ENCODE measurements around the gene BIRC7.
A peak's percentile ranks its signal among the peaks of the same experiment; 100 is the strongest.
"Not testable (repeated sequence)": the region's sequence is repeated elsewhere in the genome, so short reads cannot be mapped to it uniquely, and the experiment has no call there.

BIRC7 gene

DNA sequence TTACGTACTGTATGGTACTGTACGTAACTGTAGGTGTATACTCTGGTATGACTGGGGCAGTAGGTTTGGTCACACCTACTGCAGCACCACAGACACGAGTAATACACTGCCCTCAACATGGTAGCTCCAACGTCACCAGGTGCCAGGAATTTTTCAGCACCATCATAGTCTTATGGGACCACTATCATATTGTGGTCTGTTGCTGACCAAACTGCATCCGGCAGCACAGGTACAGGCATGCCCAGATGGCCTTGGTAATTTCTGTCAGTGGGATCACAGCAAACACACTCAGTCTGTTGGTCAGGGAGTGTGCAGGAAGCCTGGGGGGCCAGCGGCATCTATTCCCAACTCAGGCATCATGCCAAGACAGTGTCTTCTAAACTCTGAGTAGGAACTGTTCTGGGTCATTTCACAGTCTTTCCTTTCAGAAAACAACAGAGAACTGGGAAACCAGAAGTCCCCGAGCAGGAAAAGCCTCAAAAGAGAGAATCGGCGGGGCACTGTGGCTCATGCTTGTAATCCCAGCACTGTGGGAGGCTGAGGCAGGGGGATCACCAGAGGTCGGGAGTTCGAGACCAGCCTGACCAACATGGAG, 25.6 kb upstream of the BIRC7 start:
- no peak for DNase-seq

GRCh38 chr20:63212393-63212730, 23.3 kb upstream of the BIRC7 start:
- DNase-seq = no peak

- DNase-seq = no peak
These were observed 22.9 kb upstream of the BIRC7 start for GRCh38 chr20:63212792-63213191.

DNA sequence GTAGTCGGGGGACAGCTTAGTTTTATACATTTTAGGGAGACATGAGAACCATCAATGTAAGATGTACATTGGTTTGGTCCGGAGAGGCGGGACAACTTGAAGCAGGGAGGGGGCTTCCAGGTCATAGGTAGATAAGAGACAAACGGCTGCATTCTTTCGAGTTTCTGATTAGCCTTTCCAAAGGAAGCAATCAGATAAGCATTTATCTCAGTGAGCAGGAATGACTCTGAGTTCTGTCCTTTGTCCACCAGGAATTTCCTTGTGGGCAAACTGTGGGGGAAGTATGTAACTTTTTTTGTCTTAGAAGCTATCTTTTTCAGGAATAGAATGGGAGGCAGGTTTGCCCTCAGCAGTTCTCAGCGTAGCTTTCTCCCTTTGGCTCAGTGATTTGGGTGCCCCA, 21.2 kb upstream of the BIRC7 start:
- DNase-seq = no peak

DNA sequence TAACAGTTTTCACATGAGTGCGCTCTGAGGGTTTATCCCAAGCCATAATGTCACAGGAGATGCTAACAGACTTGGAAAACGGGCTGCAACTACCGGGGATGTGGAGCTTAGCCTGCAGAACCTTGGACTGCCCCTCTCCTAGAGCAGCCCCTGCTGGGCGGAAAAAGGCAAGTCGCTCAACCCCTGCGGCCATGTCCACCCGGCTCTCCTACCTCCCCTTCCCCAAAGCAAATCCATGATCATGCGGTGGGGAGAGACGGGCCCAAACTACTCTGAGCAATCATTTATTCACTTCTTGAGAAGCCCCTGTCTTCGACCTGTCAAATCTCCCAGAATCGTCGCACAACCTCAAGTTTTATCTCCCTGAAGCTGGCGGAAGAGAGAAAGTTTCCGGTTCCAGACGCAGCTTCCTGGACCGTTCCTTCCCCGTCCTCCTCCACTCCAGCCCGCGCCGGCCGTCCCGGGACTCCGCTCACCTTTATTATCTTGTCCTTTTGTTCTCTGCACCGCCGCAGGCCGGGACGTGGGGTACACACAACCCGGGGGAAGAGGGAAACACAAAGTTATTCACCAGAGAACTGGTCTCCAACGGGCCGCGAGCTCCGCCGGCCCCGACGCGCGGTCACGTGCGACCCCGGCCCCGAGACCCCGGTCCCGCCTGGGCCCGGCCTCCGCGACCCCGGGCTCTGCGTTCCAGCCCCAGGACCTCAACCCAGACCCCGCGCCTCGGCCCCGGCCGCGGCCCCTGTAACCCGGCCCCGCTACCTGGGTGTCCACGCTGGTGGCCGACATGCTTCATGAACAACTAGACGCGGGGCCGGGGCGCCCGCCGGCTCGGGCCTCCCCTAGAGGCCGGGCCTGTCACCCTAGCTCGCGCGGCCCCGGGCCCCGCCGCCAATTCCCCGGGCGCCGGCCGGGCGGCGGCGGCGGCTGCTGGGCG, 20.3 kb upstream of the BIRC7 start:
- peak; percentile 16 for DNase-seq

DNA sequence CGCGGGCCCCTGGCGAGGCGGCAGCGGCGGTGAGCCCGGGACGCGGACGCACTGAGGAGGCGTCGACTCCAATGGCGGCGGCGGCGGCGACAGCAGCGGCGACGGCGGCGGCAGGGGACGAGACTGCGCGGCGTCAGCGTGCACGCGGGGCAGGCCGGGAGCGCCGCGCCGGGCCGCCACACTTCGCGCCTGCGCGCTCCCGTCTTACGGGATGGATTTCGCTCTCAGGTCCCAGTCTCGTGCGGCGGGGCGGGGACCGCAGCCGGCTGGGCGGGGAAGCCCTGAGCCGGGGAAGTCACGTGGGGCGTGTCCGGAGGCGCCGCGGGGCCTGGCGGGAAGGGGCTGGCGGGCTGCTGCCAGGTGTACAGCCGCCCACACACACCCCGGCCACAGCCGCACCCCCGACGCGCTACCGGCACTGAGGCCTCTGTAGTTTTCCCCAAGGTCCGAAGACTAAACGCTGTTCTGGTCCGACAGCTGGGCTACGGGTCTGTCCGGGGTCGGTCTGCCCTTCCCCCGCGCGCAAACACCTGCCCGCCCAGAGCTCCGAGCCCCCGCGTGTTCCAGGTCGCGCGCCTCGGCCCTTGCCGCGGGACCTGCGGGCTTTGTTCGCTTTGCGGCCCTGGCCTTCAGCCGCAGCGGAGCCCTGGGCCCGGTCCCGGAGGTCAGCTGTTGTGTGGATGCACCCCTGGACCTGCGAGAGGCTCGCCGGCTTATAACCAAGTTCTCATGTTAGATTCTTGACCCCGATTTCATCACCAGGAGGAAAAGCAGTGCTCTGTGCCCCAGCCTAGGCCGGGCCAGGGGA, 19.5 kb upstream of the BIRC7 start, which contains the start of gene YTHDF1:
YTHDF1 (minus strand) TSS at position 91 of the 808 bp plus-strand sequence. CDS start 239 bp downstream, outside the sequence.
- DNase-seq = peak; percentile 97

DNA sequence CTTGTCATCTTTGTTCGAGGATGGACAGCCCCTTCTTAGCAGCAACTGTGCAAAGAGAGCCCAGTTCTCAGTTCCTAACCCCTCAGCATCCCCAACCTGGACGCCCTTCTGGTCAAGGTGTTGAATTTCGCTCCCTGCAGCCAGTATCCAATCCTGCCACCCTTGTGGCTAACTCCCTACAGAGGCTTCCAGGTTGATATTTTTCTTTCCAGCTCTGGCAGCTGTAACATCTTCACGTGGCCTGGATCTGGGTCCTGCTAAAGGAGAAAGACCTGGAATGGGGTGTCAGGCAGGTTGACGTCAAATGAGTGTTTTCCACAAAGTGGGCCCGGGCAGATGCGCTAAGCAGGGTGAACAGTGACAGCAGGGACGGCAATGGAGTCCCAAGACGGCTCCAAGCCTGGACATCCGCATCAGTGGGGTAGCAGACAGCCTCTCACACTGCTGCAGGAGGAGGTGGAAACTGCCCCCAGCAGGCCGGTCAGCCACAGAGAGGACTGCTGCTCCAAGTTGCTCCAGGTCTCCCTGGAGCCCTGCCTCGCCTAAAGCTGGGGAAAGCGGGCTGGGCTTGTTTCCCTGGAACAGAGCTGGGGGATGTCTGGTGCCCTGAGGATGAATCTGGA, 18.7 kb upstream of the BIRC7 start:
- DNase-seq = no peak

- no peak for DNase-seq
These were observed 18.0 kb upstream of the BIRC7 start for GRCh38 chr20:63217706-63218105.

- no peak for DNase-seq
These were observed 16.8 kb upstream of the BIRC7 start for GRCh38 chr20:63218701-63219446.

DNA sequence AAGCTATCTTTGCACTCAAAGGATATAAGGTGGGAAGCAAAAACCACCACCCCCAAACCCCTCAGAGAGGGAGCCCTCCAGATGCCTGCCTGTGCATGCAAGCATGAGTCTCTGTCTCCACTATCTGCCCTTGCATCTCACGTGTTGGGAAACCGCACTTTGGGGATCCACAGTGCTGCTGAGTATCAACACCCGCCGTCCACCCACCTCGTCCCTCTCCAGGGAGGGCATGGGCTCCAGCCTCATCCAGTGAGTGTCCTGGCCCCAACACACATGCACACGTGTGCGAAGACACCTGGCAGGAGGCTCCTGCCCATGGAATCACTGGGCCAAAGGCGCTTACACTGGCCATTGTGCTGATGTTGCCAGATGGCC, 16.3 kb upstream of the BIRC7 start:
- DNase-seq = no peak

DNA sequence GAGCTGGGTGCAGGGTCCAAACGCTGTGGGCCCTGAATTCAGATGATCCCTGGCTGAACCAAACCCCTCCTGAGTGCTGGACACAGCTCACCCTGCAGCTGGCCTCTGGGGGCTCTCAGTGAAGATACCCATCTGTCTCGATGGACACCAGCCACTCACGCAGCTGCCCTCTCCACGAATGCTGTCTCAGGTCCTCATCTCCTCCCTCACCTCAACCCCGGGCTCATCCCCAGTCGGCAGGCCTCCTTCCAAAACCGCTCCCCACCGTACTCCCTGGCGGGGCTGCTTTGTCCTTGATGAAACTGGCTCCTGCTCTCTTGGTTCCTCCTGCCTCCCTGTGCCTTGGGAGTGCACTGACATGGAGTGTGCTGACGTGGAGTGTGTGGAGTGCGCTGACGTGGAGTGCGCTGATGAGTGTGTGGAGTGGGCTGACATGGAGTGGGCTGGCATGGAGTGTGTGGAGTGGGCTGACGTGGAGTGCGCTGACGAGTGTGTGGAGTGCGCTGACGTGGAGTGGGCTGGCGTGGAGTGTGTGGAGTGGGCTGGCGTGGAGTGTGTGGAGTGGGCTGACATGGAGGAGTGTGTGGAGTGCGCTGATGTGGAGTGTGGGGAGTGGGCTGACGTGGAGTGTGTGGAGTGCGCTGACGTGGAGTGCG, 15.7 kb upstream of the BIRC7 start:
- DNase-seq = no peak

DNA sequence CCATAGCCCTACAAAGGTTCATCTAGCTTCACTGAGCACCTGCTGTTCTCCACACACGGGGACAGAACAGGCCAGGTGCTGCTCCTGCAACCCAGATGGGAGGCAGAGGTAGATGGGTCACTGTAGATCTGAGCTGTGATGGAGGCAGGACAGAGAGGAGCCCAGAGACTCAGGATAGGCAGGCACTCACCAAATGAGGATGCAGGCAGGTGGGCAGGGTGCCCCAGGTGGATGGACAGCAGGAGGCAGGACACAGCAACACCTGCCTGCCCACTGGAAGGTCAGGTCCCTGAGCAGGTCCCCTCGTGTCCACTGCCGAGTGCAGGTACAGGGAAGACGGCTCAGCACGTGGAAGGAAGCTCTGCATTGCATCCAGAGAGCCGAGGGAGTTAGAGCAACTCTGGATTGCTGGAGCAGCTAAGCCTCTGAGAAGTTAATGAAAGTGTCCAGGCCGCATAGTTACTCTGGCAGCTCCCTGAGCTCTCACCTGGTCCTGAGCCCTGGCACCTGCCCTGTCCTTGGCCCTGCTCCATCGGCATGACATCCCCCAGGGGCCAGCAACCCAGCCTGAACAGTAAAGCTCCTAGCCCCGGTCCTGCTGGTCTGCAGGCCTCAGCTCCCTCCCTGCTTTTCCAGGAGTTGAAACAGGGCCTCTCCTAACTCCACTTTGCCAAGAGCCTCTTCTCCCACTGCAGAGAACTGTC, 14.9 kb upstream of the BIRC7 start:
- DNase-seq = no peak

DNA sequence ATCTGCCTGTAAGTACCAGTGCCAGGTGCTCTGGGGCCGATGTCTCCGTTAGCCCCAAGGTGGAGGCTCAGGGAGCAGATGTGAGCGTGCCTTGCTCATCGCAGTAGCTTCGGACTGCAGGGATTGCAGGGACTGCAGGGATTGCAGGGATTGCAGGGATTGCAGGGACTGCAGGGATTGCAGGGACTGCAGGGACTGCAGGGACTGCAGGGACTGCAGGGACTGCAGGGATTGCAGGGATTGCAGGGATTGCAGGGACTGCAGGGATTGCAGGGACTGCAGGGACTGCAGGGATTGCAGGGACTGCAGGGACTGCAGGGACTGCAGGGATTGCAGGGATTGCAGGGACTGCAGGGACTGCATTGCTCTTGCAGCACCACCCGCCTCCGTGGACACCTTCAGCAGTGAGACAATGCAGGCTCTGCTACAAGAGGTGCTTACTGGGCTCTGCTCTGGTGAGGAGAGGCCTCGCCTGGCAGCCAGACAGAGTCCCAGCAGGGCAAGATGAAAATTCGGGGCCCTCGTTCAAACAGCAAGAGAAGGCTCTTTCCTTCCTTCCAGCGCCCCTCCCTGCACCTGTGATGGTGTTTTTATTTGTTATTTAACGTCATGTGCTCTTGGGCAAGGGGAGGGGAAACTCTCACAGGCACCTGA, 14.2 kb upstream of the BIRC7 start:
- not testable (repeated sequence) for DNase-seq

GRCh38 chr20:63222541-63222940, 13.2 kb upstream of the BIRC7 start:
- no peak for DNase-seq

- DNase-seq = peak; percentile 32
These were observed 12.4 kb upstream of the BIRC7 start for GRCh38 chr20:63223121-63223825.

- DNase-seq = no peak
These were observed 11.9 kb upstream of the BIRC7 start for GRCh38 chr20:63223826-63224207.

GRCh38 chr20:63224412-63225081, 11.2 kb upstream of the BIRC7 start:
- DNase-seq = no peak

GRCh38 chr20:63225082-63225454, 10.6 kb upstream of the BIRC7 start:
- DNase-seq = no peak
